SH-SY5Y (cell line): Measurements from ENCODE around the gene IGSF5.

ENCODE experiments used
- GATA2 ChIP-seq: IDR thresholded peaks from 2 replicates; pipeline ENCODE4 v1.6.1; 2011; ENCODE audit warnings: mild to moderate bottlenecking, low read depth, low read length
- GATA3 ChIP-seq: IDR thresholded peaks from 2 replicates; pipeline ENCODE4 v1.6.1; 2011; ENCODE audit warnings: low read depth, mild to moderate bottlenecking, low read length, moderate library complexity

DNA sequence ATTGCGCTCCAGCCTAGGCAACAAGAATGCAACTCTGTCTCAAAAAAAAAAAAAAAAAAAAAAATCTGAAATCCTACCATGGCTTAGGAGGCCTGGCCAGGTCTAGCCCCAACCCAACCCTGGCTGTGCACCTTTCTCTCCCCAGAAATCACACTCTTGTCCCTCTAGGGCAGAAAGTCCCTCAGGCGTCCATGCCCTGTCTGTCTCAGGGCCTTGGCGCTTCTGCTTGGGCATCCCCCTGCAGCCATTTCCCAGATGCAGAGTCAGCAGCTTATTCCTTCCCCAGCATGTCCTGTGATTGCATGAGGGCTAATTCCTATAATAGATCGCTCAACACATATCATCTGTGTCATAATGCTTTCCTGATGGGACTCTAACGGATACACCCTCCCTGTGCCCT, 65.0 kb downstream of the IGSF5 start:
- no peak for TF ChIP-seq GATA3
- no peak for TF ChIP-seq GATA2
